HG03432 (cell line): ENCODE results near the gene SH2D6.
A peak's percentile ranks its signal among the peaks of the same experiment; 100 is the strongest.
"Not testable (repeated sequence)": the region's sequence is repeated elsewhere in the genome, so short reads cannot be mapped to it uniquely, and the experiment has no call there.

Experiments used
- ATAC-seq: cut with Tn5 transposase; IDR thresholded peaks from one replicate; pipeline ENCODE4 v1.9.1; 2021; ENCODE audit warnings: mild to moderate bottlenecking, moderate library complexity; ENCODE audit not compliant: unreplicated experiment

The SH2D6 gene

GRCh38 chr2:85468096-85468703 lies 49.7 kb downstream of the SH2D6 start:
- ATAC-seq, result peak; percentile 42

DNA sequence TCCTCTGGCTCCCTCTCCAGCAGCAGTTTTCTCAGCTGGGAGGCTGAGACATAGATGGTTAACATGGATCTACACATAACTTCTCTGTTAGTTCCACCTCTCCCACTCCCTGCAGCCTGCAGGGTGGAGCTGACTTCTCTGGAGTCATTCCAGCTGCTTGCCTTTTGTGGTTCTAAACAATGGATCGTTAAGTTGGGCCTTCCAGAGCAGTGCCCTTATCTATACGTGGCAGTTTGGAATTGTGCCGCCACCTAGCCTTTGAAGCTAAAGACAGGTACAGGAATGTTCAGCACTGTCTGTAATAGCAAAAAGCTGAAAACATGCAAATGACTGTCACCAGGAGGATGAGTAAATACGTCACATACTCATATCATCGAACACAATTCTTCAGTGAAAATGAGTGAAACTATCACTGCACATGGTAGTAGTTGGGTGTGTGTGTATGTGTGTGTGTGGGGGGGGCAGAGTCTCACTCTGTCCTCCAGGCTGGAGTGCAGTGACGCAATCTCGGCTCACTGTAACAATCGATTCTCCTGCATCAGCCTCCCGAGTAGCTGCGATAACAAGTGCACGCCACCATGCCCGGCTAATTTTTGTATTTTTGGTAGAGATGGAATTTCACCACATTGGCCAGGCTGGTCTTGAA lies 50.3 kb downstream of the SH2D6 start:
- ATAC-seq, result peak; percentile 32

DNA sequence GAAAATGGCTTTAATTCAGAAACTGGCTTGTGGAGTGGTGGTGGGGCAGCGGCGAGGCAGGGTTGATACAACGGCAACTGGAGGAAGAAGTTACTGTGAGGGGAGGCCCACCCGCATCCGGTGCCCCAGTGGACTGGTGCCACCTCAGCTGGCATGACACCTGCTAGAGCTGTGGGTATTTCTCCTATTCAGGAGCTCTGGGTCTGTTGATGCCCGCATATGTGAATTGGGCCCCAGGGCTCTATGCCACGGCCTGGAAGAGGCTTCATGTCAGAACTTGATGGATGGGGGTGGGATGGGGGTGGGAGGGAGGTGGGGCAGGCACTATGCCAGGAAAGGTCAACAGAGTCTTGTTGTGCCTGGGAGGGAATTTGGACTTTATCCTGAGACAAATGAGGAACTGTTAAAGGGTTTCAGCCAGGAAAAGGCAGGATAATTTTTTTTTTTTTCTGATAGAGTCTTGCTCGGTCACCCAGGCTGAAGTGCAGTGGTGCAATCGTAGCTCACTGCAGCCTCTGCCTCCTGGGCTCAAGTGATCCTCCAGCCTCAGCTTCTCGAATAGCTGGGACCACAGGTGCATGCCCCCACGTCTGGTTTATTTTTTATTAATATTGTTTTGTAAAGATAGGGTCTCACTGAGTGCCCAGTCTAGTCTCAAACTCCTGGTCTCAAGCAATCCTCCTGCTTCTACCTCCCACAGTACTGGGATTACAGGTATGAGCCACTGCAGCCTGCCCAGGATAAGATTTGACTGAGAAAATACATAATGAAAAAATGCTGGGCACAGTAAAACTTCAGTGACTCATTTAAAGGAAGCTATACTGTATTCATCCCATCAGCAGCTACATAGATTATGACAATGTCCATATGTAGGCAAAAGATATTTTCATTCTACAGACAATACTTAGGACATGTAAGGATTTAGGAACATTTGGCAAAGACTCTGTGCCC lies 52.6 kb downstream of the SH2D6 start:
- ATAC-seq, result no peak

- no peak for ATAC-seq
These were observed 53.7 kb downstream of the SH2D6 start for GRCh38 chr2:85472261-85472660.

GRCh38 chr2:85475799-85476490 lies 57.4 kb downstream of the SH2D6 start:
- no peak for ATAC-seq

- ATAC-seq, result no peak
These were observed 58.1 kb downstream of the SH2D6 start for GRCh38 chr2:85476624-85477023.

DNA sequence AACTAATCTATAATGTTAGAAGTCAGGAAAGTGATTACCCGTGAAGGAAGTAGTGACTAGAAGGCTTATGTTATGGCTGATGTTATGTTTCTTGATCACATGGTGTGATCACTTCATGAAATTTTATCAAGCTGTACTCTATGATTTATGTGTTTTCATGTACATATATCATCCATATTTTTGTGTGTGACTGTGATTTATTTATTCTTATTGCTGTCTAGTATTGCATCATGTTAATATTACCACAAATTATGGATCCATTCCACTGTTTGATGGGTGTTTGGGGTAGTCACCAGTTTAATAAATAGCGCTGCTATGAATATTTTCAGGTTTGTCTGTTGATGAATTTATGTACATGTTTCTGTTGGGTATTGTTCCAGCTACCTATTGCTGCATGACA lies 59.4 kb downstream of the SH2D6 start:
- ATAC-seq, result no peak

GRCh38 chr2:85481818-85482777 lies 63.6 kb downstream of the SH2D6 start:
- no peak for ATAC-seq

DNA sequence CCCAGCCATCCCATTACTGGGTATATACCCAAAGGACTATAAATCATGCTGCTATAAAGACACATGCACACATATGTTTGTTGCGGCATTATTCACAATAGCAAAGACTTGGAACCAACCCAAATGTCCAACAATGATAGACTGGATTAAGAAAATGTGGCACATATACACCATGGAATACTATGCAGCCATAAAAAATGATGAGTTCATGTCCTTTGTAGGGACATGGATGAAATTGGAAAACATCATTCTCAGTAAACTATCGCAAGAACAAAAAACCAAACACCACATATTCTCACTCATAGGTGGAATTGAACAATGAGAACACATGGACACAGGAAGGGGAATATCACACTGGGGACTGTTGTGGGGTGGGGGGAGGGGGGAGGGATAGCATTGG lies 66.1 kb downstream of the SH2D6 start:
- not testable (repeated sequence) for ATAC-seq

DNA sequence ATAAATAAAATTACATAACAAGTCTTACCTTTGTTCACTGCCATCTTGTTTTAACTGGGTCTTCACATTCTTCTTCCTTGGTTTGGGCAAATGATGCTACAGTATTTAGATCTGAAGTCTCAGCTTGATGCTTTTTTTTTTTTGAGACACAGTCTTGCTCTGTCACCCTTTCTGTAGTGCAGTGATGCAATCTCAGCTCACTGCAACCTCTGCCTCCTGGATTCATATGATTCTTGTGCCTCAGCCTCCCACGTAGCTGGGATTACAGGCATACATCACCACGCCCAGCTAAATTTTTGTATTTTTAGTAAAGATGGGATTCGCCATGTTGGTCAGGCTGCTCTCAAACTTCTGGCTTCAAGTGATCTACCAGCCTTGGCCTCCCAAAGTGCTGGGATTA lies 67.3 kb downstream of the SH2D6 start:
- no peak for ATAC-seq
